IPS DF 4.7 (cell line): ENCODE results near the gene ZFYVE1.

Experiments used
- DNase-seq: peaks from one replicate; pipeline ENCODE4 v3.0.0-alpha.2; 2013; ENCODE audit warnings: low spot score; ENCODE audit errors: extremely low read depth

Gene ZFYVE1

GRCh38 chr14:72921396-72921795, 105.5 kb downstream of the ZFYVE1 start:
- no peak for DNase-seq

- DNase-seq, result no peak
Observed at GRCh38 chr14:72920008-72920407, 106.9 kb downstream of the ZFYVE1 start.
